A172 (cell line): Measurements from ENCODE around the gene REG4. TPM values are rescaled to one million over a fixed set of nuclear protein-coding genes. Genes with fewer than 3 reads are reported as not detected.
"Not testable (repeated sequence)": the region's sequence is repeated elsewhere in the genome, so short reads cannot be mapped to it uniquely, and the experiment has no call there.

Experiments used
- DNase-seq: peaks from one replicate; pipeline ENCODE4 v3.0.0-alpha.2; 2015; ENCODE audit warnings: low spot score
- total RNA-seq: library from RNA; depleted of rRNA; stranded (reverse); fragments of >200 nt; shearing (Covaris generic); gene quantifications from 2 replicates; pipeline ENCODE4 v1.2.3, GENCODE V29; 2014; rRNA removed

Gene REG4
- total RNA-seq = not detected in 2 replicates

DNA sequence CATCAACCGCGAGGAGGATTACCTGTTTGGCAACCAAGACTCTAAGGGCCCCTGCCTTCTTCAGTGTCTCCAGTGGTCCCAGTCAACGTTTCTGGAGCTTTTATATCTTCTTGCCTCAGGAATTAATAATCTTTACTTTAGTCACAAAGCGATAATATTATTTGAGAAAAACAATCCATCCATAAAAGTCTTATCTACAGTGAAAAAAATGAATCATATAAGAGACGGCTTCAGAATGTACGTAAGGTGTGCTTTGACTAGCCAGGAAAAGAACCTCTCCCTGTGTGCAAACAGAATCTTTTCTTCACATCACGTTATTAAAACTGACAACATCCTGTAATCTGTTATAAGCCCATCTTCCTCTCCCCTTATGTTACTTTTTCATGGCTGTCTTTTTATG, at the start of gene REG4:
TSS of gene REG4 (minus strand) at position 74 of the 400 bp plus-strand sequence. CDS start 2,691 bp downstream, outside the sequence.
- DNase-seq = no peak

DNA sequence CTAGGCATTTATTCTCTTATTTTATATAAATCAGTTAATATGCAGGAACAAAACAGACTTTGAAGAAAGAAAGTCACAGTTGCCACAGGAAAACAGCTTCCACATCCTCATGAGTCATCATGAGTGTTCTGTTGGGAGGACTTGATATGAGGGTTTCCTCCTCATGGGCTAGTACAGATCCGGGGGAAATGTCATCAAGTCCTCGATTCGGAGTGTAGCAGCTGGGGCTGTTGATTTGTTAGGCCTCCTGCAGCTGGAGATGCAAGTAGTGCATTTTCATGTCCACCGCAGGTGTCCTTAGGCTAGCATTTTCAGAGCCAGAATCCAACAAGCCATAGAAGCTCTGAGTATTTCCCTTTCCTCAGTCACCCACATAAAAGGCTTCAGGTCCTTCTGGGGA, 48.4 kb upstream of the REG4 start:
- DNase-seq = peak; percentile 71

- DNase-seq = not testable (repeated sequence)
These were observed 47.4 kb upstream of the REG4 start for GRCh38 chr1:119858556-119859214.

DNA sequence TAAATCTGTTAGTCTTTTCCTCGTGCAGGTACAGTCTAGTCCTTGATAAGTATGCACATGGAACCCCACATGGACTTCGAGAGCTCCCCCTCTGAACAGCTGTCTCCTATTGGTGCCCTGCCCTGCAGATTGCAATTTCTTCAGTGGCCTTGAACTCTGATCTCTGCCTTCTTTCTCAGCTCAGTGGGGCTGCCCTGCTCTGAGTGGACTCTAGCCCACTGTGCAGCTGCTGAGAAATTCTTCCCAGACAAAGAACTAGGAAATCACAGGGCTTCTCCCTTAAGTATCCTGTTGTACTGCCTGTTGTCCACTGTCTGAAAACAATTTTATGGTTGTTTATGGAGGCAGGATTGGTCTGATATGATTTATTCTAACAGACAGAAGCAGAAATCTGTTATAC, 46.9 kb upstream of the REG4 start:
- no peak for DNase-seq

GRCh38 chr1:119853155-119853554, 41.9 kb upstream of the REG4 start:
- no peak for DNase-seq

DNA sequence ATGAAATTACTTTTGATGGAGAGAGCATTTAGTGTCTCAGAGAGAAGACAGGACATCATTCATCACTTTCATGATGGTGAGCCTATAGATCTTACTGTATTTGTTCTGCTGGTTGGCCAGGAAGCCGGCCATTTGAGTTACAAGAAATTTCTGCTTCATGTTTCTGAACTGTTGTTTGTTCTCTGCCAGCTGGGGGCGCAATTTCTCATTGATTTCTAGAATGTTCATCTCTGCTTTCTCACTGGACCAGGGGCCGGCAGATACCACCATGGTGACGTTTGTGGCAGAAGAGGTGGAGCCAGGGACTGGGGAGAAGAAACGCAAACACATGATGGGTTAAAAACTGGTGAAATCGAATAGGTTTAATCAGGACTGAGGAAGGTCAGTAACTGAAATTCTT, 32.9 kb upstream of the REG4 start:
- not testable (repeated sequence) for DNase-seq

- DNase-seq = no peak
These were observed 30.0 kb upstream of the REG4 start for GRCh38 chr1:119841306-119841705.

DNA sequence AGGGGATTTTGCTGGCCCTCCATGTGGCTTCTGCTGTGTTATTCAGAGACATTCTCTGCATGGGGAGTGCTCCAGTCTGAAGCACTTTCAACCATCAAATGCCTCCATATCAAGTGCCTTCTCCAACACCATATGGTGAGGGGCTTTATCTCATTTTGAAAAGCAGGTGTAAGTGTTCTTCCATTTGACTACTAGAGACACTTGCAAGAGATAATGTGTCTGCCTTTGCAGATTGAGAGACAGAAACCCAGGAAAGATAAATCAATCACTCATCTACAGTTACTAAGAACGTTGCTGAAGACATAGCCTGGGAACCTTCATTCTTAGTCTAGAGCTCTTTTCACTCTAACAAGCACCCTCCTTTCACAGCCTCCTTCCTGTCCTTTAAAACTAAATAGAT, 29.5 kb upstream of the REG4 start:
- DNase-seq = no peak

DNA sequence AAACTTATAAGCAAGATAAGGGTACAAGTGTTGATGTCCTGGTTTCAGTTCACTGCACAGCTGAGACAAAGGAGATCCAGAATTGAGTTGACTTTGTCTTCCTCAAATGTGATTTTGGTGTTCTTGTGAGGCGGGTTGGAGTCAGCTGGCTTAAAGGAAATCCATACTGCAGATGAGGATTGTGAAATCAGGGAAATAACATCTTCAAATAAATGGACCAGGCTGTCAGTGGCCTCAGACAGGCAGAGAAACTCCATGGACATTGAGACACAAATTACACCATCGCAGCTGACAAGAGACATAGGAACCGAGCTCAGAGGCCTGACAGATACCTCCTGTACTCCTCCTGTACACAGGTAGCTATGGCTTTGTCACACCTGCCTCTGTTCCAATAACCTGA, 27.0 kb upstream of the REG4 start:
- DNase-seq = no peak

DNA sequence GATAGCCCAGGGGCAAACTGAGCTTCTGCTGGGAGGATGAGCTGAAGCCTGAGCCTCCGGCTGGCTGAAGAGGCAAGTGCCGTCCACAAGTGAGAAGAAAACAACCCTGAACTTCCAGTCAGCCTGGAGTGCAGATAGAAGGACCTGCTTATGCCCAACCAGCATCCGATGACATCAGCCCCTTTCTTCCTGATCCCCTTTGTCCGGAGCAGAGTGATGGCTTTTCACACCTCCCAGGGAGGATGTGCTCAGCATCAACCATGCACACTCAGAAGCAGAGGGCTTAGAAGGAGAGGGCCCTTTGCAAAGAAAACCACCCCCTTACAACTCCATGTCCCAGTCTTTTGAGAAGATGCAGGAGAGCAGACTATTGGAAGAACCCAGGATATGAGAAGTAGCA, 23.7 kb upstream of the REG4 start:
- no peak for DNase-seq

GRCh38 chr1:119831027-119831426, 19.8 kb upstream of the REG4 start:
- DNase-seq = no peak

DNA sequence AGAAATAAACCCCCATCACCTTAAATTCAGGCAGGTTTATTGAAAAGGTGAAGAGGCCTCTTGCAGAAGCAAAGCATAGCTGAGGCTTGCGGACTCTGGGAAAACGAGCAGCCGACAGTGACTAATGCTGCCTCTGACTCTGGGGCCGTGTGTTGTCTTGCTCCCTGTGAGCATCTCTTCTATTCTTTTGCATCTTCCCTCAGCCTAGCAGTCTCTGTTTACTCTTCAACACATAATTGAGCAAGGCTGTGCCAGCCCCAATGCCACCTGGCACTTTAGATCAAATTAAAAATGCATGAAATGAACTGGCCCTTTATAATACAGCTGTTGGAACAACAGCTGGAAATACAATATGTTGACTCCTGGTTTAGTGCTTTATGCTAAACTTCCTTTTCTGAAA, 18.4 kb upstream of the REG4 start:
- DNase-seq = no peak

GRCh38 chr1:119829006-119829405, 17.7 kb upstream of the REG4 start:
- DNase-seq = not testable (repeated sequence)

GRCh38 chr1:119828266-119828665, 17.0 kb upstream of the REG4 start:
- DNase-seq = no peak

GRCh38 chr1:119827010-119827409, 15.8 kb upstream of the REG4 start:
- no peak for DNase-seq

- no peak for DNase-seq
These were observed 11.1 kb upstream of the REG4 start for GRCh38 chr1:119822406-119822805.

GRCh38 chr1:119818181-119818580, 6.9 kb upstream of the REG4 start:
- DNase-seq = no peak

DNA sequence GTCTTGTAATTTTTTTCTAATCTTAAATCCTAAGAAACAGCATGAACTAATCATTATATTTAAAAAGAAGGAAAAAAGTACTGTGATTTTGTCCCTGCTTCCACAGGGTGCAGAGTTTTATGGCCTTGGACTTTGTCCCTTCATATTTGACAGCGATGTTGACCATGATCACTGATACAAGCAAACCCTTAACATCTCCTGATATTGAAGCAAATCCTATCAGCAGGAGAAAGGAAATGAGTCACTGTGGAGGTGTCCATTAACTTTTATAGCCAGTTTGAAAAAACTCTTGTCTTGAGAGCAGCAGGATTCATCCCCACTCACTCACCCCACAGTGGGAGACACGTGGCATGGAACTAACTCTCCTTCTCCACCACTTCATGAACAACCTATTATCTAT, 5.1 kb upstream of the REG4 start:
- DNase-seq = peak; percentile 54

GRCh38 chr1:119815928-119816327, 4.7 kb upstream of the REG4 start:
- no peak for DNase-seq

GRCh38 chr1:119815361-119815760, 4.1 kb upstream of the REG4 start:
- peak; percentile 56 for DNase-seq

DNA sequence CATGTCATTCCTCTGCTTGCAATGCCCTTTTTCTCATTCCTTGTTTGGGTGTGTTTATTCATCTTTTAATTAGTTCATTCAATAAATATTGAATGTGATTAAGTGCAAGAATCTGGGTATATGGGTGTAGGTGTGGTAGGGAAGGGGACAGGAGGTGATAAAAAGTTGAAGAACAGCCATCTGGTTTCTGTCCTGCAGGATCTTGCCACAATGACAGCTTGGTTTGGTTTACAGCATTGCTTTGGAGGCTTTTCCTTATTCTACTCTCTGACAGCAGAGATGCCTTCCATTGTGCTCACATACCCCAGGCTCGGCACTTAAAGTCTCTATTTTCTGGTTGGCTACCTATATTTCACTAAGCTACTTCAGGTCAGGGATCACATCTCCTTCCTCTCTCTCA, 3.0 kb upstream of the REG4 start:
- no peak for DNase-seq

- no peak for DNase-seq
These were observed 811 bp upstream of the REG4 start for GRCh38 chr1:119811985-119812557.

DNA sequence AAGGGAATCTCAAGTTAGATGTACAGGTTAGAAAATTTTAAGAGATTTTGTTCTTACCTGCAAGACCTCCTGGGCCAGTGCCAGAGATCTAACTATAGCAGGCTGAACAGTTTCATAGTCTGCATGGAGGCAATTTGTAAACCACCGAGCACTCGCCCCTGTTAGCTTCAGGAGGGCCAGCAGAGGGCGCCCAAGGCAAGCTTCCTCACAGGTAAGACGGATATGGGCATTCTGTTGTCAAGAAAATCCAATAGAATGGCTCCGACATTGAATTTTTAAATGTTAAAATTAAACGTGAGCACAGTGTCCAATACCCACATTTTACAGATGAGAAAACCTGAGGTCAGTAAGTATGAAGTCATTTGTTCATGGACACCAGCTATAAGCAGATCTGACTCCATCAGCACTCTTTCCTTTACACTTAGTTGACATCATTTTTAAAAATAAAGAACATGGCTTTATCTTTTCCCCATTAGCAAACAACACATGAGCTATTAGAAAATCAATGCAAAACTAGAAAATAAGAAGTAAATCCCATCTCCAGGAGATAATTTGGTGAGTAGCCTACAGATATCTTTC, 2.2 kb downstream of the REG4 start:
- DNase-seq = peak; percentile 52
